Activated T-cell treated with anti-CD3 and anti-CD28 coated beads for 48 hours (primary cell): Measurements from ENCODE around the gene BAAT.

Experiments
- DNase-seq: peaks from one replicate; pipeline ENCODE4 v3.0.0-alpha.2; 2020; ENCODE audit warnings: low read depth

BAAT gene

DNA sequence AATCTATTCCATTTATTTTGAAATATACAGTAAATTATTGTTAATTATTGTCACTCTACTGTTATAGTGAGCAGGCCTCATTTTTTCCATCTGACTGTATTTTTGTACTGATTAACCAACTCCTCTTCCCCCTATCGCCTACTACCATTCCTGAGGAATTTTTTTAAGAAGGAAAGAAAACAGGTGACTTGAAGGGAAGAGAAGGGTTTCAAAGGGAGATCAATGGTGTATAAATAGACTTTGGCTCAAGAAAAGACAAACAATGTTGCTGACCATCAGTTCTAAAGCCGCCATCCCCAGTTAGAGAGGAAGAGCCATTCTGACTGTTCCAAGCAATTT lies 69.7 kb downstream of the BAAT start:
- no peak for DNase-seq

DNA sequence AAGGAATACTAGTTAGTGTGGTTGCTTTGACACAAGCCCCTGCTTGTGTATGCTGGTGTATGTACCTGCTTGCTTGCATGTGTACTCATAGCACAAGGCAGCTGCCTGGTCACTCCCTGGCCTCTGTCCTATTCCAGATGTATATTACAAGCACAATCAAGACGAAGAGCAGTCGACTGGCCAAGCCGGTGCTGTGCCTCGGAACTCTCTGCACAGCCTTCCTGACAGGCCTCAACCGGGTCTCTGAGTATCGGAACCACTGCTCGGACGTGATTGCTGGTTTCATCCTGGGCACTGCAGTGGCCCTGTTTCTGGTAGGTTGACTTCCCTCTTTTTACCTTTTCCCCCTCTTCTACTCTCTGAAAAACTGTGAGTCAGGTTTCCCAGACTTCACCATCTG lies 72.1 kb downstream of the BAAT start:
- DNase-seq, result no peak

DNA sequence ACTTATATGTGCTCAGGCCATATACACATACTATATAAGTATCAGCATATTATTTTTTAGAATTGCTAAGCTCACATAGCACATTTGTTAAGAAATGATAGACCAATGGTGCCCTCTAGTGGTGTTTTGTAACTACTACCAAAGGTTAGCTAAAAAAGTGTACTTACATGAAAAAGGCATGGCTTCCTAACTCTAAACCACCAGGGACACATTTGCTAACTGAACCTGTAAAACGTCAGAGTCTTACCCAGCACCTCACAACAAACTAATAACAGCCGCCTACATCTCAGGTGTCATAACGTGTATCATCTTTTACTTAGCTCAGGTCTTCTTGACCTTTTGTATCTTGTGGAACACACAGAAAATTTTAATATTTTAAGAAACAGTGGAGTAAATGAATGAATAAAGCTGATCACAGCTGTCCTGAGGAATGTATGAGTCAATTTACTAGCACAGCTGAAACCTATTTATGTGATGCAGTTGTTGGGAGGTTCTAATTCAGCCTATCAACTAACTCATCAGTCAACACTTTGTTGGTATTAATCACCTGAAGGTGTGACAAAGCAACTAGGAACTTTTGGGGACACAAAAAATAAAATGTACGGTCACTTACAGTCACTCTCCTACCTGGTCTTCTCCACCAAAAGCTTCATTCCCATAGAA lies 72.9 kb downstream of the BAAT start:
- DNase-seq, result no peak

DNA sequence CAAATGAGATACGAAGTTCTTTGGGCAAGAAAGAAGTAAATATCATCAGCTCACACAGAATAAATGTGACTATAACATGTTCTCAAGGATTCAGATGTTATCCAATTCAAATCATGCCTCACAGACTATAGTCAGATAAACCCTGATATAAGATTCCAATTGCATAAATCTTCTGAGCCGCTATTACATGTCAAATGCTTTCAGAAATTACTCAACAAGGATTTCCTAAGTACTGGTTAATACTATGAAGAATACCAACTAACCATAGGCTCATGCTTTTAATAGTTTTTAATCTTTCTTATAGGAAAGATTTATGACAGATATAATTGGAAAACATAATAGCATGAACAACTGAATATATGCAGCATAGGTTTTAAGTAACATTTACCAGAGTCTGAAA lies 73.6 kb downstream of the BAAT start:
- DNase-seq, result no peak
